GM23338 (cell line): Measurements from ENCODE around the gene RPL32. TPM values are rescaled to one million over a fixed set of nuclear protein-coding genes. Genes with fewer than 3 reads are reported as not detected.

ENCODE experiments used
- ATAC-seq: fragments of 200-7000 bp; cut with Tn5 transposase; 3 replicates; pipeline ENCODE4 v1.9.1; 2020
- DNase-seq: peaks from one replicate; pipeline ENCODE4 v3.0.0-alpha.2; 2015; ENCODE audit warnings: low spot score
- H2AFZ ChIP-seq: fragments of 200-600 bp; sonication (generic); 2 replicates; pipeline ENCODE4 v1.8.0; 2016; ENCODE audit warnings: antibody characterized with exemption, mild to moderate bottlenecking, moderate library complexity
- H3F3A ChIP-seq: fragments of 200-600 bp; sonication (generic); replicated peaks from 2 replicates; pipeline ENCODE4 v1.8.0; 2017; ENCODE audit warnings: antibody characterized with exemption, mixed run types, low read depth
- H3K27ac ChIP-seq: fragments of 200-600 bp; sonication (generic); 2 replicates; pipeline ENCODE4 v1.6.1; 2016; ENCODE audit warnings: low read depth
- H3K27me3 ChIP-seq: fragments of 200-600 bp; sonication (generic); 2 replicates; pipeline ENCODE4 v1.8.0; 2016; ENCODE audit warnings: mild to moderate bottlenecking, mixed run types, moderate library complexity; ENCODE audit not compliant: insufficient read depth
- H3K36me3 ChIP-seq: fragments of 200-600 bp; sonication (generic); 2 replicates; pipeline ENCODE4 v1.8.0; 2016; ENCODE audit warnings: mild to moderate bottlenecking; ENCODE audit not compliant: insufficient read depth
- H3K4me1 ChIP-seq: fragments of 200-600 bp; sonication (generic); 2 replicates; pipeline ENCODE4 v1.8.0; 2016; ENCODE audit warnings: mild to moderate bottlenecking, moderate library complexity; ENCODE audit not compliant: insufficient read depth
- H3K4me2 ChIP-seq: fragments of 200-600 bp; sonication (generic); 2 replicates; pipeline ENCODE4 v1.7.1; 2017; ENCODE audit warnings: mixed run types
- H3K4me3 ChIP-seq: fragments of 200-600 bp; sonication (generic); 2 replicates; pipeline ENCODE4 v1.6.1; 2016; ENCODE audit warnings: mixed run types
- H3K79me2 ChIP-seq: fragments of 200-600 bp; sonication (generic); replicated peaks from 2 replicates; pipeline ENCODE4 v1.8.0; 2017; ENCODE audit warnings: mild to moderate bottlenecking; ENCODE audit not compliant: insufficient read depth
- H3K9me2 ChIP-seq: fragments of 200-600 bp; sonication (generic); 2 replicates; pipeline ENCODE4 v1.8.0; 2017; ENCODE audit not compliant: insufficient read depth
- H4K20me1 ChIP-seq: fragments of 200-600 bp; sonication (generic); replicated peaks from 2 replicates; pipeline ENCODE4 v1.8.0; 2017; ENCODE audit warnings: mild to moderate bottlenecking; ENCODE audit not compliant: insufficient read depth
- H3K27ac Mint-ChIP-seq: 2 replicates; pipeline ENCODE4 v1.8.0; 2020; ENCODE audit warnings: inconsistent platforms, mild to moderate bottlenecking, moderate library complexity, mixed read lengths
- H3K27me3 Mint-ChIP-seq: 3 replicates; pipeline ENCODE4 v1.8.0; 2022; ENCODE audit warnings: low read depth, mild to moderate bottlenecking, moderate library complexity, mixed read lengths, inconsistent platforms; ENCODE audit not compliant: insufficient read depth, poor library complexity
- H3K36me3 Mint-ChIP-seq: 3 replicates; pipeline ENCODE4 v1.8.0; 2021; ENCODE audit warnings: low read depth, mild to moderate bottlenecking, inconsistent platforms, moderate library complexity, mixed read lengths
- H3K4me1 Mint-ChIP-seq: 3 replicates; pipeline ENCODE4 v1.8.0; 2020; ENCODE audit warnings: mild to moderate bottlenecking, inconsistent platforms, mixed read lengths
- H3K4me3 Mint-ChIP-seq: 3 replicates; pipeline ENCODE4 v1.8.0; 2021; ENCODE audit warnings: moderate library complexity, mild to moderate bottlenecking, inconsistent platforms, mixed read lengths
- H3K9me3 Mint-ChIP-seq: 3 replicates; pipeline ENCODE4 v1.8.0; 2020; ENCODE audit warnings: moderate library complexity, mild to moderate bottlenecking, inconsistent platforms, mixed read lengths
- CREB1 ChIP-seq: fragments of 250-450 bp; sonication (Bioruptor Pico); IDR thresholded peaks from 2 replicates; pipeline ENCODE4 v1.5.0; 2020; ENCODE audit warnings: low read depth, mild to moderate bottlenecking, moderate library complexity
- EZH2 ChIP-seq: fragments of 200-600 bp; sonication (generic); IDR thresholded peaks from one replicate; pipeline ENCODE4 v1.8.0; 2017; ENCODE audit warnings: antibody characterized with exemption, mild to moderate bottlenecking, low read depth; ENCODE audit not compliant: unreplicated experiment
- EZH2phosphoT487 ChIP-seq: fragments of 200-600 bp; sonication (generic); IDR thresholded peaks from one replicate; pipeline ENCODE4 v1.8.1; 2018; ENCODE audit warnings: antibody characterized with exemption; ENCODE audit not compliant: unreplicated experiment
- JUNB ChIP-seq: IDR thresholded peaks from one replicate; pipeline ENCODE4 v1.6.1; 2016; ENCODE audit warnings: antibody characterized with exemption; ENCODE audit not compliant: unreplicated experiment
- NANOG ChIP-seq: IDR thresholded peaks from 2 replicates; pipeline ENCODE4 v1.6.1; 2016; ENCODE audit warnings: antibody characterized with exemption, borderline replicate concordance
- POLR2AphosphoS5 ChIP-seq: IDR thresholded peaks from 2 replicates; pipeline ENCODE4 v1.6.1; 2016; ENCODE audit warnings: antibody characterized with exemption, low read depth
- STAT1 ChIP-seq: IDR thresholded peaks from one replicate; pipeline ENCODE4 v1.6.1; 2016; ENCODE audit warnings: antibody characterized with exemption; ENCODE audit not compliant: unreplicated experiment
- ZNF331 ChIP-seq: fragments of 250-450 bp; sonication (Bioruptor Pico); IDR thresholded peaks from 2 replicates; pipeline ENCODE4 v1.5.0; 2020; ENCODE audit warnings: low read depth, mild to moderate bottlenecking, moderate library complexity
- polyA plus RNA-seq: library from polyadenylated mRNA; unstranded; fragments of >200 nt; fragmentation: Nextera tagmentation; extraction: Ambion mirVana; gene quantifications from 2 replicates; pipeline ENCODE4 v1.2.1, GENCODE V29; 2016
- total RNA-seq: library from RNA; depleted of rRNA; stranded (reverse); fragments of >200 nt; shearing (Covaris generic); gene quantifications from 2 replicates; pipeline ENCODE4 v1.2.3, GENCODE V29; 2014
- TF ChIP-seq, protein P1 (sequence below), 2 experiments: fragments of 200-600 bp in 1 of 2; sonication (generic) in 1 of 2; conservative IDR thresholded peaks; 2 replicates each; pipeline versions ENCODE4 v1.5.1 to v1.6.1; 2016 to 2017; ENCODE audit warnings: antibody characterized with exemption in 2 of 2, low read depth in 2 of 2, mild to moderate bottlenecking in 2 of 2, moderate library complexity in 1 of 2
- TF ChIP-seq, protein P2 (sequence below): fragments of 250-450 bp; sonication (Bioruptor Pico); IDR thresholded peaks from 2 replicates; pipeline ENCODE4 v1.5.0; 2020; ENCODE audit warnings: mild to moderate bottlenecking, moderate library complexity
- TF ChIP-seq, protein P3 (sequence below): IDR thresholded peaks from one replicate; pipeline ENCODE4 v1.6.1; 2018; ENCODE audit warnings: antibody characterized with exemption; ENCODE audit not compliant: unreplicated experiment
- TF ChIP-seq, protein P4 (sequence below): IDR thresholded peaks from 2 replicates; pipeline ENCODE4 v1.6.1; 2016; ENCODE audit warnings: antibody characterized with exemption

Gene RPL32
- total and polyA plus RNA-seq, 2 experiments from 2014 or later: 561 to 2,550 TPM

DNA sequence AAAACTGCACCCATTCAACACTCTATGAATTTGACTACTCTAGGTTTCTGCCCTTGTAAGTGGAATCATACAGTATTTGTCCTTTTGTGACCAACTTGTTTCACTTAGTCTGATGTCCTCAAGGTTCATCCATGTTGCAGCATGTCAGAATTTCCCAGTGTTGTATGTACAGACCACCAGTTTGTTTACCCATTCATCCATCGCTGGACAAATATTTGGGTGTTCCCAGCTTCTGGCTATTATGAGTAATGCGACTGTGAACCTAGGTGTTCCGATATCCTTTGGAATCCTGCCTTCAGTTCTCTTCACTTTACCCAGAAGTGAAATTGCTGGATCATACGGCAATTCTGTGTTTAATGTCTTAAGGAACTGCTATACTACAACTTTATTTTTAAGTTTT lies 12.6 kb downstream of the RPL32 start:
- DNase-seq (no peak), ATAC-seq (no peak)
- Histone ChIP-seq H3K36me3 (peaks cover 12% of the 10 kb centered on the region), H3F3A (peaks cover 35% of the 10 kb centered on the region), H3K27ac (no peak overlapping the region), H3K27me3 (no peaks in the 10 kb centered on the region), H3K4me3 (no peak overlapping the region), H3K4me1 (no peaks in the 10 kb centered on the region), H2AFZ (no peak overlapping the region), H3K9me2 (no peaks in the 10 kb centered on the region), H3K79me2 (no peaks in the 10 kb centered on the region), H3K4me2 (no peak overlapping the region), H4K20me1 (peaks cover 4% of the 10 kb centered on the region)
- peaks cover 43% of the 10 kb centered on the region for H3K36me3 Mint-ChIP-seq
- no peaks in the 10 kb centered on the region for H3K9me3 Mint-ChIP-seq
- H3K4me1 Mint-ChIP-seq: peaks cover 23% of the 10 kb centered on the region
- TF ChIP-seq, protein P1, sequence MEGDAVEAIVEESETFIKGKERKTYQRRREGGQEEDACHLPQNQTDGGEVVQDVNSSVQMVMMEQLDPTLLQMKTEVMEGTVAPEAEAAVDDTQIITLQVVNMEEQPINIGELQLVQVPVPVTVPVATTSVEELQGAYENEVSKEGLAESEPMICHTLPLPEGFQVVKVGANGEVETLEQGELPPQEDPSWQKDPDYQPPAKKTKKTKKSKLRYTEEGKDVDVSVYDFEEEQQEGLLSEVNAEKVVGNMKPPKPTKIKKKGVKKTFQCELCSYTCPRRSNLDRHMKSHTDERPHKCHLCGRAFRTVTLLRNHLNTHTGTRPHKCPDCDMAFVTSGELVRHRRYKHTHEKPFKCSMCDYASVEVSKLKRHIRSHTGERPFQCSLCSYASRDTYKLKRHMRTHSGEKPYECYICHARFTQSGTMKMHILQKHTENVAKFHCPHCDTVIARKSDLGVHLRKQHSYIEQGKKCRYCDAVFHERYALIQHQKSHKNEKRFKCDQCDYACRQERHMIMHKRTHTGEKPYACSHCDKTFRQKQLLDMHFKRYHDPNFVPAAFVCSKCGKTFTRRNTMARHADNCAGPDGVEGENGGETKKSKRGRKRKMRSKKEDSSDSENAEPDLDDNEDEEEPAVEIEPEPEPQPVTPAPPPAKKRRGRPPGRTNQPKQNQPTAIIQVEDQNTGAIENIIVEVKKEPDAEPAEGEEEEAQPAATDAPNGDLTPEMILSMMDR (conservative IDR thresholded peaks at IDR 0.05; ENCODE audit: low read depth in 2 of 2): no peak
- TF ChIP-seq, protein P2, sequence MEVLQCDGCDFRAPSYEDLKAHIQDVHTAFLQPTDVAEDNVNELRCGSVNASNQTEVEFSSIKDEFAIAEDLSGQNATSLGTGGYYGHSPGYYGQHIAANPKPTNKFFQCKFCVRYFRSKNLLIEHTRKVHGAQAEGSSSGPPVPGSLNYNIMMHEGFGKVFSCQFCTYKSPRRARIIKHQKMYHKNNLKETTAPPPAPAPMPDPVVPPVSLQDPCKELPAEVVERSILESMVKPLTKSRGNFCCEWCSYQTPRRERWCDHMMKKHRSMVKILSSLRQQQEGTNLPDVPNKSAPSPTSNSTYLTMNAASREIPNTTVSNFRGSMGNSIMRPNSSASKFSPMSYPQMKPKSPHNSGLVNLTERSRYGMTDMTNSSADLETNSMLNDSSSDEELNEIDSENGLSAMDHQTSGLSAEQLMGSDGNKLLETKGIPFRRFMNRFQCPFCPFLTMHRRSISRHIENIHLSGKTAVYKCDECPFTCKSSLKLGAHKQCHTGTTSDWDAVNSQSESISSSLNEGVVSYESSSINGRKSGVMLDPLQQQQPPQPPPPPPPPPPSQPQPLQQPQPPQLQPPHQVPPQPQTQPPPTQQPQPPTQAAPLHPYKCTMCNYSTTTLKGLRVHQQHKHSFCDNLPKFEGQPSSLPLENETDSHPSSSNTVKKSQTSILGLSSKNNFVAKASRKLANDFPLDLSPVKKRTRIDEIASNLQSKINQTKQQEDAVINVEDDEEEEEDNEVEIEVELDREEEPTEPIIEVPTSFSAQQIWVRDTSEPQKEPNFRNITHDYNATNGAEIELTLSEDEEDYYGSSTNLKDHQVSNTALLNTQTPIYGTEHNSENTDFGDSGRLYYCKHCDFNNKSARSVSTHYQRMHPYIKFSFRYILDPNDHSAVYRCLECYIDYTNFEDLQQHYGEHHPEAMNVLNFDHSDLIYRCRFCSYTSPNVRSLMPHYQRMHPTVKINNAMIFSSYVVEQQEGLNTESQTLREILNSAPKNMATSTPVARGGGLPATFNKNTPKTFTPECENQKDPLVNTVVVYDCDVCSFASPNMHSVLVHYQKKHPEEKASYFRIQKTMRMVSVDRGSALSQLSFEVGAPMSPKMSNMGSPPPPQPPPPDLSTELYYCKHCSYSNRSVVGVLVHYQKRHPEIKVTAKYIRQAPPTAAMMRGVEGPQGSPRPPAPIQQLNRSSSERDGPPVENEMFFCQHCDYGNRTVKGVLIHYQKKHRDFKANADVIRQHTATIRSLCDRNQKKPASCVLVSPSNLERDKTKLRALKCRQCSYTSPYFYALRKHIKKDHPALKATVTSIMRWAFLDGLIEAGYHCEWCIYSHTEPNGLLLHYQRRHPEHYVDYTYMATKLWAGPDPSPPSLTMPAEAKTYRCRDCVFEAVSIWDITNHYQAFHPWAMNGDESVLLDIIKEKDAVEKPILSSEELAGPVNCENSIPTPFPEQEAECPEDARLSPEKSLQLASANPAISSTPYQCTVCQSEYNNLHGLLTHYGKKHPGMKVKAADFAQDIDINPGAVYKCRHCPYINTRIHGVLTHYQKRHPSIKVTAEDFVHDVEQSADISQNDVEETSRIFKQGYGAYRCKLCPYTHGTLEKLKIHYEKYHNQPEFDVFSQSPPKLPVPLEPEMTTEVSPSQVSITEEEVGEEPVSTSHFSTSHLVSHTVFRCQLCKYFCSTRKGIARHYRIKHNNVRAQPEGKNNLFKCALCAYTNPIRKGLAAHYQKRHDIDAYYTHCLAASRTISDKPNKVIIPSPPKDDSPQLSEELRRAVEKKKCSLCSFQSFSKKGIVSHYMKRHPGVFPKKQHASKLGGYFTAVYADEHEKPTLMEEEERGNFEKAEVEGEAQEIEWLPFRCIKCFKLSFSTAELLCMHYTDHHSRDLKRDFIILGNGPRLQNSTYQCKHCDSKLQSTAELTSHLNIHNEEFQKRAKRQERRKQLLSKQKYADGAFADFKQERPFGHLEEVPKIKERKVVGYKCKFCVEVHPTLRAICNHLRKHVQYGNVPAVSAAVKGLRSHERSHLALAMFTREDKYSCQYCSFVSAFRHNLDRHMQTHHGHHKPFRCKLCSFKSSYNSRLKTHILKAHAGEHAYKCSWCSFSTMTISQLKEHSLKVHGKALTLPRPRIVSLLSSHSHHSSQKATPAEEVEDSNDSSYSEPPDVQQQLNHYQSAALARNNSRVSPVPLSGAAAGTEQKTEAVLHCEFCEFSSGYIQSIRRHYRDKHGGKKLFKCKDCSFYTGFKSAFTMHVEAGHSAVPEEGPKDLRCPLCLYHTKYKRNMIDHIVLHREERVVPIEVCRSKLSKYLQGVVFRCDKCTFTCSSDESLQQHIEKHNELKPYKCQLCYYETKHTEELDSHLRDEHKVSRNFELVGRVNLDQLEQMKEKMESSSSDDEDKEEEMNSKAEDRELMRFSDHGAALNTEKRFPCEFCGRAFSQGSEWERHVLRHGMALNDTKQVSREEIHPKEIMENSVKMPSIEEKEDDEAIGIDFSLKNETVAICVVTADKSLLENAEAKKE (CRISPR knock-in tag): no peak
- TF ChIP-seq EZH2: no peak
- TF ChIP-seq CREB1 (CRISPR knock-in tag): no peak
- TF ChIP-seq, protein P3, sequence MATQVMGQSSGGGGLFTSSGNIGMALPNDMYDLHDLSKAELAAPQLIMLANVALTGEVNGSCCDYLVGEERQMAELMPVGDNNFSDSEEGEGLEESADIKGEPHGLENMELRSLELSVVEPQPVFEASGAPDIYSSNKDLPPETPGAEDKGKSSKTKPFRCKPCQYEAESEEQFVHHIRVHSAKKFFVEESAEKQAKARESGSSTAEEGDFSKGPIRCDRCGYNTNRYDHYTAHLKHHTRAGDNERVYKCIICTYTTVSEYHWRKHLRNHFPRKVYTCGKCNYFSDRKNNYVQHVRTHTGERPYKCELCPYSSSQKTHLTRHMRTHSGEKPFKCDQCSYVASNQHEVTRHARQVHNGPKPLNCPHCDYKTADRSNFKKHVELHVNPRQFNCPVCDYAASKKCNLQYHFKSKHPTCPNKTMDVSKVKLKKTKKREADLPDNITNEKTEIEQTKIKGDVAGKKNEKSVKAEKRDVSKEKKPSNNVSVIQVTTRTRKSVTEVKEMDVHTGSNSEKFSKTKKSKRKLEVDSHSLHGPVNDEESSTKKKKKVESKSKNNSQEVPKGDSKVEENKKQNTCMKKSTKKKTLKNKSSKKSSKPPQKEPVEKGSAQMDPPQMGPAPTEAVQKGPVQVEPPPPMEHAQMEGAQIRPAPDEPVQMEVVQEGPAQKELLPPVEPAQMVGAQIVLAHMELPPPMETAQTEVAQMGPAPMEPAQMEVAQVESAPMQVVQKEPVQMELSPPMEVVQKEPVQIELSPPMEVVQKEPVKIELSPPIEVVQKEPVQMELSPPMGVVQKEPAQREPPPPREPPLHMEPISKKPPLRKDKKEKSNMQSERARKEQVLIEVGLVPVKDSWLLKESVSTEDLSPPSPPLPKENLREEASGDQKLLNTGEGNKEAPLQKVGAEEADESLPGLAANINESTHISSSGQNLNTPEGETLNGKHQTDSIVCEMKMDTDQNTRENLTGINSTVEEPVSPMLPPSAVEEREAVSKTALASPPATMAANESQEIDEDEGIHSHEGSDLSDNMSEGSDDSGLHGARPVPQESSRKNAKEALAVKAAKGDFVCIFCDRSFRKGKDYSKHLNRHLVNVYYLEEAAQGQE: no peak
- TF ChIP-seq NANOG: no peak
- TF ChIP-seq POLR2AphosphoS5: no peak
- TF ChIP-seq, protein P4, sequence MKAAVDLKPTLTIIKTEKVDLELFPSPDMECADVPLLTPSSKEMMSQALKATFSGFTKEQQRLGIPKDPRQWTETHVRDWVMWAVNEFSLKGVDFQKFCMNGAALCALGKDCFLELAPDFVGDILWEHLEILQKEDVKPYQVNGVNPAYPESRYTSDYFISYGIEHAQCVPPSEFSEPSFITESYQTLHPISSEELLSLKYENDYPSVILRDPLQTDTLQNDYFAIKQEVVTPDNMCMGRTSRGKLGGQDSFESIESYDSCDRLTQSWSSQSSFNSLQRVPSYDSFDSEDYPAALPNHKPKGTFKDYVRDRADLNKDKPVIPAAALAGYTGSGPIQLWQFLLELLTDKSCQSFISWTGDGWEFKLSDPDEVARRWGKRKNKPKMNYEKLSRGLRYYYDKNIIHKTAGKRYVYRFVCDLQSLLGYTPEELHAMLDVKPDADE: no peak
- TF ChIP-seq EZH2phosphoT487: no peak
- no peak for TF ChIP-seq JUNB
- TF ChIP-seq ZNF331 (CRISPR knock-in tag): no peak
- TF ChIP-seq STAT1: no peak
- no peak overlapping the region for H3K4me3 Mint-ChIP-seq
- H3K27me3 Mint-ChIP-seq: peaks cover 16% of the 10 kb centered on the region
- H3K27ac Mint-ChIP-seq: no peak overlapping the region
